HEK293 (cell line): ENCODE measurements around the gene KIF26B.

Experiments used
- CTCF ChIA-PET: fragments of 350-600 bp; formaldehyde crosslinking; extraction: SDS; loops from one replicate; lab custom pipeline; 2021; ENCODE audit warnings: antibody characterized with exemption; lab: Yijun Ruan, JAX
- POLR2A ChIA-PET: fragments of 300-600 bp; formaldehyde crosslinking; extraction: SDS; loops from one replicate; lab custom pipeline; 2020; ENCODE audit warnings: antibody characterized with exemption, inconsistent platforms; lab: Yijun Ruan, JAX
- H3K27ac ChIP-seq: fragments of 200-500 bp; sonication (Bioruptor generic); 2 replicates; pipeline ENCODE4 v1.5.1; 2014; ENCODE audit warnings: low read depth, low read length, control low read depth, inconsistent platforms; ENCODE audit errors: extremely low read depth
- H3K36me3 ChIP-seq, 2 experiments: fragments of 200-500 bp in 1 of 2; sonication (Bioruptor generic) in 1 of 2; 1 replicate in 1 of 2; 2 replicates in 1 of 2; pipeline ENCODE4 v1.5.1; 2014 to 2017; ENCODE audit warnings: inconsistent platforms in 2 of 2, low read length in 2 of 2; ENCODE audit not compliant: control insufficient read depth in 2 of 2, insufficient read depth in 1 of 2
- H3K4me1 ChIP-seq: fragments of 200-500 bp; sonication (Bioruptor generic); 2 replicates; pipeline ENCODE4 v1.5.1; 2014; ENCODE audit warnings: mild to moderate bottlenecking, low read length, inconsistent platforms; ENCODE audit not compliant: control insufficient read depth, insufficient read depth
- H3K4me3 ChIP-seq: 2 replicates; pipeline ENCODE4 v1.5.1; 2011; ENCODE audit warnings: low read depth, mild to moderate bottlenecking, control low read depth, low read length, moderate library complexity
- H3K9me3 ChIP-seq: fragments of 200-500 bp; sonication (Bioruptor generic); 2 replicates; pipeline ENCODE4 v1.5.1; 2014; ENCODE audit warnings: low read depth, low read length, inconsistent platforms; ENCODE audit not compliant: control insufficient read depth, insufficient read depth
- GFI1B ChIP-seq: fragments of 450-650 bp; formaldehyde crosslinking; IDR thresholded peaks from 2 replicates; pipeline ENCODE4 v1.5.1; 2016; ENCODE audit warnings: missing biosample characterization, missing genetic modification characterization
- GLI4 ChIP-seq: fragments of 450-650 bp; formaldehyde crosslinking; IDR thresholded peaks from 2 replicates; pipeline ENCODE4 v1.5.1; 2016; ENCODE audit warnings: missing biosample characterization, missing genetic modification characterization
- KLF1 ChIP-seq: fragments of 450-650 bp; formaldehyde crosslinking; IDR thresholded peaks from 2 replicates; pipeline ENCODE4 v1.5.1; 2016; ENCODE audit warnings: missing biosample characterization, missing genetic modification characterization
- KLF7 ChIP-seq: fragments of 450-650 bp; formaldehyde crosslinking; IDR thresholded peaks from 2 replicates; pipeline ENCODE4 v1.5.1; 2016; ENCODE audit warnings: missing biosample characterization, missing genetic modification characterization, borderline replicate concordance
- TCF7L2 ChIP-seq: IDR thresholded peaks from 2 replicates; pipeline ENCODE4 v1.6.1; 2011; ENCODE audit warnings: low read depth, mild to moderate bottlenecking, inconsistent platforms, low read length, moderate library complexity, borderline replicate concordance
- YY1 ChIP-seq: fragments of 450-650 bp; formaldehyde crosslinking; IDR thresholded peaks from 2 replicates; pipeline ENCODE4 v1.5.1; 2018; ENCODE audit warnings: missing biosample characterization, missing genetic modification characterization
- ZBTB21 ChIP-seq: fragments of 450-650 bp; formaldehyde crosslinking; IDR thresholded peaks from 2 replicates; pipeline ENCODE4 v1.5.1; 2017; ENCODE audit warnings: missing biosample characterization, missing genetic modification characterization
- ZBTB48 ChIP-seq: fragments of 450-650 bp; formaldehyde crosslinking; IDR thresholded peaks from 2 replicates; pipeline ENCODE4 v1.5.1; 2016; ENCODE audit warnings: missing biosample characterization, missing genetic modification characterization
- ZFP41 ChIP-seq: fragments of 450-650 bp; formaldehyde crosslinking; IDR thresholded peaks from 2 replicates; pipeline ENCODE4 v1.5.1; 2016; ENCODE audit warnings: missing biosample characterization, missing genetic modification characterization, borderline replicate concordance
- ZNF112 ChIP-seq: fragments of 450-650 bp; formaldehyde crosslinking; IDR thresholded peaks from 2 replicates; pipeline ENCODE4 v1.5.0; 2017; ENCODE audit warnings: missing biosample characterization, missing genetic modification characterization
- ZNF157 ChIP-seq: fragments of 450-650 bp; formaldehyde crosslinking; IDR thresholded peaks from 2 replicates; pipeline ENCODE4 v1.5.1; 2016; ENCODE audit warnings: missing biosample characterization, missing genetic modification characterization
- ZNF169 ChIP-seq: fragments of 450-650 bp; formaldehyde crosslinking; IDR thresholded peaks from 2 replicates; pipeline ENCODE4 v1.5.1; 2016; ENCODE audit warnings: missing biosample characterization, missing genetic modification characterization
- ZNF202 ChIP-seq: fragments of 450-650 bp; formaldehyde crosslinking; IDR thresholded peaks from 2 replicates; pipeline ENCODE4 v1.5.1; 2016; ENCODE audit warnings: missing biosample characterization, missing genetic modification characterization, borderline replicate concordance
- ZNF311 ChIP-seq: fragments of 450-650 bp; formaldehyde crosslinking; IDR thresholded peaks from 2 replicates; pipeline ENCODE4 v1.5.1; 2017; ENCODE audit warnings: missing biosample characterization, missing genetic modification characterization, borderline replicate concordance
- ZNF391 ChIP-seq: fragments of 450-650 bp; formaldehyde crosslinking; IDR thresholded peaks from 2 replicates; pipeline ENCODE4 v1.5.1; 2016; ENCODE audit warnings: low read depth, missing biosample characterization, missing genetic modification characterization, borderline replicate concordance
- ZNF600 ChIP-seq: fragments of 450-650 bp; formaldehyde crosslinking; IDR thresholded peaks from 2 replicates; pipeline ENCODE4 v1.5.1; 2016; ENCODE audit warnings: missing biosample characterization, missing genetic modification characterization
- ZNF621 ChIP-seq: fragments of 450-650 bp; formaldehyde crosslinking; IDR thresholded peaks from 2 replicates; pipeline ENCODE4 v1.5.1; 2017; ENCODE audit warnings: missing biosample characterization, missing genetic modification characterization
- ZNF624 ChIP-seq: fragments of 450-650 bp; formaldehyde crosslinking; IDR thresholded peaks from 2 replicates; pipeline ENCODE4 v1.5.1; 2017; ENCODE audit warnings: missing biosample characterization, missing genetic modification characterization
- TF ChIP-seq, protein P1 (sequence below): fragments of 450-650 bp; IDR thresholded peaks from 2 replicates; pipeline ENCODE4 v1.5.1; 2018; ENCODE audit warnings: missing biosample characterization, mild to moderate bottlenecking, missing genetic modification characterization
- TF ChIP-seq, protein P2 (sequence below): fragments of 450-650 bp; formaldehyde crosslinking; IDR thresholded peaks from 2 replicates; pipeline ENCODE4 v1.5.1; 2017; ENCODE audit warnings: missing biosample characterization, missing genetic modification characterization
- TF ChIP-seq, protein P3 (sequence below): fragments of 450-650 bp; IDR thresholded peaks from 2 replicates; pipeline ENCODE4 v1.5.1; 2018; ENCODE audit warnings: missing biosample characterization, missing genetic modification characterization
- TF ChIP-seq, protein P4 (sequence below): fragments of 450-650 bp; formaldehyde crosslinking; IDR thresholded peaks from 2 replicates; pipeline ENCODE4 v1.5.1; 2016; ENCODE audit warnings: missing biosample characterization, missing genetic modification characterization
- TF ChIP-seq, protein P5 (sequence below): fragments of 450-650 bp; formaldehyde crosslinking; IDR thresholded peaks from 2 replicates; pipeline ENCODE4 v1.5.1; 2016; ENCODE audit warnings: missing biosample characterization, missing genetic modification characterization

The KIF26B gene

DNA sequence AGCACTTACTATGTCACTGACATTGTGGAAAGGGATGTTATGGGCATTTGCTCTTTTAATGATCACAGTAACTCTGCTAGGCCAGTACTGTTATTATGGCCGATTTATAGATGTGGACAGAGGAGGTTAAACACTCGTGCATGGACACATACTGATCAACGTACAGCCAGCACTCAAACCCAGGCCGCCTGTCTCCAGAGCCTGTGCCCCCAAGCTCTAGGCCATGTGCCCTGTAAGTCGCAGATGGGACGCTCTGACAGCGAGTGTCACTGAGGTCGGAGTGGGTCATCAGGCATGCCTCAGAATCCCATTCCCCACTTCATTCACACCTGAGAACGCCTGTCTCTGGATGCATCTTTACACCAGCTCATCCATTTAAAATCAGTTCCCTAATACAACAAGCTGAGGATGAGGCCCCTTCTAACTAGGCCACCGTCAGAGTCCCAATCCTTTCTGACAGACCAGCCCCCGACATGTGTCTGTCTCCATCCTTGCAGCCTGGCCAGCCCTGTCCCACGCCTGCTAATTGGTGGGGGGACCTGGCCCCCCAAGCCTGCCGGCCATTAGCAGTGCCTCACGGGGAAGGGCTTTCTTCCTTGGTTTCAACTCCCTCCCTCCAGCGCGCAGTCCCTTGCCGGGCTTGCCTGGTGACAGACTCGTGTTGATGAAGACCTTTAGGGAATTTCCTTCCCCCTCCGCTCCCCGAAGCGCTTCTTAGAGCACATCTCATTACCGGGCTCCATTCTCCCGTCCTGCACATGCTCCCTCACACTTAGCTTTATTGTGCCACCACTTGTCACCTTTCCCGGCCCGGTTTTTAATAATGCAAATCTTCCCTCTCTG is 436.8 kb downstream of the KIF26B start (continued):
- TF ChIP-seq, protein P1, sequence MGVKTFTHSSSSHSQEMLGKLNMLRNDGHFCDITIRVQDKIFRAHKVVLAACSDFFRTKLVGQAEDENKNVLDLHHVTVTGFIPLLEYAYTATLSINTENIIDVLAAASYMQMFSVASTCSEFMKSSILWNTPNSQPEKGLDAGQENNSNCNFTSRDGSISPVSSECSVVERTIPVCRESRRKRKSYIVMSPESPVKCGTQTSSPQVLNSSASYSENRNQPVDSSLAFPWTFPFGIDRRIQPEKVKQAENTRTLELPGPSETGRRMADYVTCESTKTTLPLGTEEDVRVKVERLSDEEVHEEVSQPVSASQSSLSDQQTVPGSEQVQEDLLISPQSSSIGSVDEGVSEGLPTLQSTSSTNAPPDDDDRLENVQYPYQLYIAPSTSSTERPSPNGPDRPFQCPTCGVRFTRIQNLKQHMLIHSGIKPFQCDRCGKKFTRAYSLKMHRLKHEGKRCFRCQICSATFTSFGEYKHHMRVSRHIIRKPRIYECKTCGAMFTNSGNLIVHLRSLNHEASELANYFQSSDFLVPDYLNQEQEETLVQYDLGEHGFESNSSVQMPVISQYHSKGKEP (tag by site-specific recombination), result no peak
- TF ChIP-seq KLF7 (tag by site-specific recombination) (no peak), ZBTB21 (tag by site-specific recombination) (no peak), ZNF600 (no peak), ZNF169 (tag by site-specific recombination) (no peak)
- TF ChIP-seq, protein P2, sequence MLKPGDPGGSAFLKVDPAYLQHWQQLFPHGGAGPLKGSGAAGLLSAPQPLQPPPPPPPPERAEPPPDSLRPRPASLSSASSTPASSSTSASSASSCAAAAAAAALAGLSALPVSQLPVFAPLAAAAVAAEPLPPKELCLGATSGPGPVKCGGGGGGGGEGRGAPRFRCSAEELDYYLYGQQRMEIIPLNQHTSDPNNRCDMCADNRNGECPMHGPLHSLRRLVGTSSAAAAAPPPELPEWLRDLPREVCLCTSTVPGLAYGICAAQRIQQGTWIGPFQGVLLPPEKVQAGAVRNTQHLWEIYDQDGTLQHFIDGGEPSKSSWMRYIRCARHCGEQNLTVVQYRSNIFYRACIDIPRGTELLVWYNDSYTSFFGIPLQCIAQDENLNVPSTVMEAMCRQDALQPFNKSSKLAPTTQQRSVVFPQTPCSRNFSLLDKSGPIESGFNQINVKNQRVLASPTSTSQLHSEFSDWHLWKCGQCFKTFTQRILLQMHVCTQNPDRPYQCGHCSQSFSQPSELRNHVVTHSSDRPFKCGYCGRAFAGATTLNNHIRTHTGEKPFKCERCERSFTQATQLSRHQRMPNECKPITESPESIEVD, result no peak
- TF ChIP-seq, all 188 proteins: peak for 0

DNA sequence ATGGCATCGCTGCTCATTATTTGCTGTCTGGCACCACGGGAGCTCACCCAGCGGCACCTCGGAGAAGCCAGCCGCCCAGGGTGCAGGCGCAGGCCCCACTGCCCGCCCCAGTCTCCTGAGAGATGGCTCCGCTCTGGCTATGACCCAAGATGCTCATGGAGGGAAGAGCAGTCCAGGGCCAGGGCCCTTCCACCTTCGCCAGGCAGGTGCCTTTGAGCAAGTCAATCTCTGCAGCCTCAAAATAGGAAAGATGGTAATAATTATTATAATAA is 437.3 kb downstream of the KIF26B start:
- CTCF ChIA-PET, result no interaction called here
- TF ChIP-seq, protein P3, sequence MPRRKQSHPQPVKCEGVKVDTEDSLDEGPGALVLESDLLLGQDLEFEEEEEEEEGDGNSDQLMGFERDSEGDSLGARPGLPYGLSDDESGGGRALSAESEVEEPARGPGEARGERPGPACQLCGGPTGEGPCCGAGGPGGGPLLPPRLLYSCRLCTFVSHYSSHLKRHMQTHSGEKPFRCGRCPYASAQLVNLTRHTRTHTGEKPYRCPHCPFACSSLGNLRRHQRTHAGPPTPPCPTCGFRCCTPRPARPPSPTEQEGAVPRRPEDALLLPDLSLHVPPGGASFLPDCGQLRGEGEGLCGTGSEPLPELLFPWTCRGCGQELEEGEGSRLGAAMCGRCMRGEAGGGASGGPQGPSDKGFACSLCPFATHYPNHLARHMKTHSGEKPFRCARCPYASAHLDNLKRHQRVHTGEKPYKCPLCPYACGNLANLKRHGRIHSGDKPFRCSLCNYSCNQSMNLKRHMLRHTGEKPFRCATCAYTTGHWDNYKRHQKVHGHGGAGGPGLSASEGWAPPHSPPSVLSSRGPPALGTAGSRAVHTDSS (tag by site-specific recombination), result no peak
- TF ChIP-seq GLI4 (tag by site-specific recombination), result no peak
- H3K27ac ChIP-seq, result no peak overlapping the region
- H3K4me1 ChIP-seq, result no peaks in the 10 kb centered on the region
- no peaks in the 10 kb centered on the region for H3K9me3 ChIP-seq
- H3K4me3 ChIP-seq, result no peak overlapping the region
- POLR2A ChIA-PET, result no interaction called here
- no peaks in the 10 kb centered on the region for H3K36me3 ChIP-seq

DNA sequence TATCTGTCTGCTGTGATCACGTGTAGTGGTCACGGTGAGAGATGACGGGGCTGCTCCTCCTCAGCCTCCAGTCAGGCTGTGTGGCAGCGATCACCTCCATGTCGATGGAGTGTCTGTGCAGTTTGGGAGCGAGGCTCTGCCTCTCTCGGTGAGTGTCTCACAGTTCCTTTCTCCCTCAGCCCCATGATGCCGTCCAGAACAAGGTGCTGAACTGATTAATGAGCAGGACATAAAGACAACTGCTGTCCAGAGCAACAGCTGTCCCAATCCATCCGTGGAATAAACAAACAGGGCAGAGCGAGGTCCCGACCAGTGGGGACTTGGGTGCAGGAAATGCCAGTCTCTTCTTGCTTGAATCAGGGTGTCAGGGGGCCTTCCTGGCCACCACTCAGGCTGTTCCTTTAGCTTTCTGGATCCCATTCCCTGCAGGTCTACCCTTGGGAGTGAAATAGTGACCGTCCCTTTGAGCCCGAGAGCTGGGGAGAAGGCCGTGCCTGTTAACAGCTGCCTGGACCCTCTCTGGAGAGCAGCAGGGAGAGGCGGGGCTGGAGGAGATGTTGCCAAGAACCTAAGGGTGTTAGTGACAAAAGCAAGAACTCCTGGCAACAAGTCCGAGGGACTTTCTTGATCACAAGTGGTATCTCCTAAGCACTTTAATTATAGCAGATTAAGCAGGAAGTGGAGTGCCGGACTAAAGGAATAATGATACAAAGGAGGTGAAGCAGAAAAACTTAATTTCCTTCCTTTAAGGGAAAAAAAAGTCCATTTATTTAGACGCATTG is 443.9 kb downstream of the KIF26B start:
- ChIA-PET POLR2A (no interaction called here), CTCF (no interaction called here)
- Histone ChIP-seq H3K36me3 (no peaks in the 10 kb centered on the region), H3K4me1 (no peaks in the 10 kb centered on the region), H3K9me3 (no peaks in the 10 kb centered on the region), H3K4me3 (no peak overlapping the region), H3K27ac (no peak overlapping the region)
- TF ChIP-seq ZFP41 (tag by site-specific recombination), result no peak
- no peak for TF ChIP-seq ZNF169 (tag by site-specific recombination)
- TF ChIP-seq GFI1B (tag by site-specific recombination), result no peak
- no peak for TF ChIP-seq ZNF311 (tag by site-specific recombination)
- no peak for TF ChIP-seq TCF7L2
- TF ChIP-seq YY1 (tag by site-specific recombination), result no peak
- no peak for TF ChIP-seq ZBTB48 (tag by site-specific recombination)
- TF ChIP-seq, protein P4, sequence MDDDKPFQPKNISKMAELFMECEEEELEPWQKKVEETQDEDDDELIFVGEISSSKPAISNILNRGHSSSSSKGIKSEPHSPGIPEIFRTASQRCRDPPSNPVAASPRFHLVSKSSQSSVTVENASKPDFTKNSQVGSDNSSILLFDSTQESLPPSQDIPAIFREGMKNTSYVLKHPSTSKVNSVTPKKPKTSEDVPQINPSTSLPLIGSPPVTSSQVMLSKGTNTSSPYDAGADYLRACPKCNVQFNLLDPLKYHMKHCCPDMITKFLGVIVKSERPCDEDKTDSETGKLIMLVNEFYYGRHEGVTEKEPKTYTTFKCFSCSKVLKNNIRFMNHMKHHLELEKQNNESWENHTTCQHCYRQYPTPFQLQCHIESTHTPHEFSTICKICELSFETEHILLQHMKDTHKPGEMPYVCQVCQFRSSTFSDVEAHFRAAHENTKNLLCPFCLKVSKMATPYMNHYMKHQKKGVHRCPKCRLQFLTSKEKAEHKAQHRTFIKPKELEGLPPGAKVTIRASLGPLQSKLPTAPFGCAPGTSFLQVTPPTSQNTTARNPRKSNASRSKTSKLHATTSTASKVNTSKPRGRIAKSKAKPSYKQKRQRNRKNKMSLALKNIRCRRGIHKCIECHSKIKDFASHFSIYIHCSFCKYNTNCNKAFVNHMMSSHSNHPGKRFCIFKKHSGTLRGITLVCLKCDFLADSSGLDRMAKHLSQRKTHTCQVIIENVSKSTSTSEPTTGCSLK (tag by site-specific recombination), result no peak
- no peak for TF ChIP-seq ZNF391 (tag by site-specific recombination)
- TF ChIP-seq, protein P5, sequence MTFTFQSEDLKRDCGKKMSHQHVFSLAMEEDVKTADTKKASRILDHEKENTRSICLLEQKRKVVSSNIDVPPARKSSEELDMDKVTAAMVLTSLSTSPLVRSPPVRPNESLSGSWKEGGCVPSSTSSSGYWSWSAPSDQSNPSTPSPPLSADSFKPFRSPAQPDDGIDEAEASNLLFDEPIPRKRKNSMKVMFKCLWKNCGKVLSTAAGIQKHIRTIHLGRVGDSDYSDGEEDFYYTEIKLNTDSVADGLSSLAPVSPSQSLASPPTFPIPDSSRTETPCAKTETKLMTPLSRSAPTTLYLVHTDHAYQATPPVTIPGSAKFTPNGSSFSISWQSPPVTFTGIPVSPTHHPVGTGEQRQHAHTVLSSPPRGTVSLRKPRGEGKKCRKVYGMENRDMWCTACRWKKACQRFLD, result no peak
- no peak for TF ChIP-seq ZNF157 (tag by site-specific recombination)
- TF ChIP-seq KLF1 (tag by site-specific recombination), result no peak
- TF ChIP-seq ZNF624 (tag by site-specific recombination), result no peak
- TF ChIP-seq ZNF202, result no peak
- no peak for TF ChIP-seq ZNF112 (tag by site-specific recombination)
- TF ChIP-seq ZNF621 (tag by site-specific recombination), result no peak
